CD4-positive, alpha-beta T cell treated with Interleukin-6 at 100 ng/mL for 8 hours (primary cell): ENCODE data around the gene RHAG.
"Not testable (repeated sequence)": the region's sequence is repeated elsewhere in the genome, so short reads cannot be mapped to it uniquely, and the experiment has no call there.

ENCODE experiments used
- DNase-seq: peaks from one replicate; pipeline ENCODE4 v3.0.0-alpha.2; 2020; ENCODE audit warnings: mixed read lengths, low spot score

Gene RHAG

GRCh38 chr6:49635978-49636712, 494 bp downstream of the RHAG start:
- DNase-seq = no peak

GRCh38 chr6:49635480-49635879, 1.2 kb downstream of the RHAG start:
- no peak for DNase-seq

- DNase-seq = no peak
These were observed 1.8 kb downstream of the RHAG start for GRCh38 chr6:49634836-49635218.

- no peak for DNase-seq
These were observed 2.4 kb downstream of the RHAG start for GRCh38 chr6:49634092-49634835.

- no peak for DNase-seq
These were observed 3.1 kb downstream of the RHAG start for GRCh38 chr6:49633541-49633940.

- DNase-seq = no peak
These were observed 3.9 kb downstream of the RHAG start for GRCh38 chr6:49632727-49633126.

GRCh38 chr6:49629485-49630088, 7.1 kb downstream of the RHAG start:
- not testable (repeated sequence) for DNase-seq

- DNase-seq = no peak
These were observed 9.8 kb downstream of the RHAG start for GRCh38 chr6:49626811-49627210.

GRCh38 chr6:49618257-49618656, 18.4 kb downstream of the RHAG start:
- no peak for DNase-seq

GRCh38 chr6:49614144-49614543, 22.5 kb downstream of the RHAG start:
- not testable (repeated sequence) for DNase-seq

GRCh38 chr6:49609285-49609684, 27.4 kb downstream of the RHAG start:
- no peak for DNase-seq

GRCh38 chr6:49608275-49608674, 28.4 kb downstream of the RHAG start:
- DNase-seq = not testable (repeated sequence)

- DNase-seq = no peak
These were observed 29.2 kb downstream of the RHAG start for GRCh38 chr6:49607391-49607982.

GRCh38 chr6:49606721-49607390, 29.8 kb downstream of the RHAG start:
- DNase-seq = peak; percentile 3

GRCh38 chr6:49604080-49604479, 32.6 kb downstream of the RHAG start:
- DNase-seq = not testable (repeated sequence)

- not testable (repeated sequence) for DNase-seq
These were observed 49.4 kb downstream of the RHAG start for GRCh38 chr6:49587262-49587661.

- DNase-seq = no peak
These were observed 54.1 kb downstream of the RHAG start for GRCh38 chr6:49582529-49582928.

- DNase-seq = no peak
These were observed 57.0 kb downstream of the RHAG start for GRCh38 chr6:49579649-49580048.

- DNase-seq = no peak
These were observed 60.0 kb downstream of the RHAG start for GRCh38 chr6:49576618-49577017.

GRCh38 chr6:49570474-49571079, 66.1 kb downstream of the RHAG start:
- no peak for DNase-seq

GRCh38 chr6:49565855-49566254, 70.8 kb downstream of the RHAG start:
- no peak for DNase-seq

GRCh38 chr6:49565261-49565660, 71.4 kb downstream of the RHAG start:
- DNase-seq = no peak
